CD4-positive, CD25-positive, alpha-beta regulatory T cell (primary cell): Measurements from ENCODE around the gene BAIAP2. TPM values are rescaled to one million over a fixed set of nuclear protein-coding genes. Genes with fewer than 3 reads are reported as not detected.

Experiments
- ATAC-seq, 2 donors: fragments of 150-1000 bp; cut with Tn5 transposase; one replicate each; pipeline ENCODE4 v1.10.0; 2021; ENCODE audit warnings: low read depth in 2 of 2, moderate number of reproducible peaks in 2 of 2, moderate library complexity in 1 of 2
- DNase-seq, 3 donors: peaks; one replicate each; pipeline versions ENCODE4 v3.0.0 to v3.0.0-alpha.2; 2012 to 2022; ENCODE audit warnings: mixed read lengths in 1 of 3
- H3K27ac ChIP-seq: one replicate; pipeline ENCODE4 v1.7.0; 2013; ENCODE audit warnings: mild to moderate bottlenecking, low read length; ENCODE audit not compliant: insufficient read depth, poor library complexity, severe bottlenecking
- H3K27me3 ChIP-seq: one replicate; pipeline ENCODE4 v1.7.0; 2013; ENCODE audit warnings: low read length; ENCODE audit not compliant: control insufficient read depth, insufficient read depth
- H3K36me3 ChIP-seq: one replicate; pipeline ENCODE4 v1.7.0; 2013; ENCODE audit warnings: mild to moderate bottlenecking, low read length, moderate library complexity; ENCODE audit not compliant: control insufficient read depth, insufficient read depth
- H3K4me1 ChIP-seq: 2 replicates; pipeline ENCODE4 v1.7.0; 2013; ENCODE audit warnings: mild to moderate bottlenecking, low read length; ENCODE audit not compliant: insufficient read depth, control insufficient read depth, poor library complexity, severe bottlenecking
- H3K4me3 ChIP-seq: one replicate; pipeline ENCODE4 v1.7.0; 2013; ENCODE audit warnings: low read depth, mild to moderate bottlenecking, low read length, moderate library complexity
- H3K9me3 ChIP-seq, 2 experiments: 1 replicate in 1 of 2; 2 replicates in 1 of 2; pipeline ENCODE4 v1.7.0; 2013; ENCODE audit warnings: low read length in 2 of 2, mild to moderate bottlenecking in 1 of 2, moderate library complexity in 1 of 2; ENCODE audit not compliant: control insufficient read depth in 2 of 2
- H3K27ac Mint-ChIP-seq, 3 donors: one replicate each; pipeline ENCODE4 v1.8.0; 2020 to 2022; ENCODE audit warnings: mild to moderate bottlenecking in 3 of 3, mixed read lengths in 3 of 3, moderate library complexity in 2 of 3
- H3K27me3 Mint-ChIP-seq: one replicate; pipeline ENCODE4 v1.8.0; 2022; ENCODE audit warnings: mild to moderate bottlenecking, mixed read lengths
- H3K36me3 Mint-ChIP-seq: one replicate; pipeline ENCODE4 v1.8.0; 2020; ENCODE audit warnings: mixed read lengths
- H3K4me1 Mint-ChIP-seq, 4 donors: one replicate each; pipeline ENCODE4 v1.8.0; 2020 to 2022; ENCODE audit warnings: mixed read lengths in 4 of 4, mild to moderate bottlenecking in 1 of 4
- H3K4me3 Mint-ChIP-seq, 4 donors: one replicate each; pipeline ENCODE4 v1.8.0; 2020 to 2022; ENCODE audit warnings: mild to moderate bottlenecking in 4 of 4, mixed read lengths in 4 of 4, moderate library complexity in 3 of 4
- H3K9me3 Mint-ChIP-seq, 7 donors: one replicate each; pipeline ENCODE4 v1.8.0; 2020 to 2022; ENCODE audit warnings: mixed read lengths in 7 of 7, mild to moderate bottlenecking in 3 of 7, moderate library complexity in 2 of 7
- polyA plus RNA-seq, 4 donors: library from polyadenylated mRNA; unstranded; fragments of 300-500 nt; fragmentation: Illumina TruSeq; gene quantifications; one replicate each; pipeline ENCODE4 v1.2.3, GENCODE V29; 2021
- total RNA-seq: library from RNA; stranded (reverse); gene quantifications from one replicate; pipeline ENCODE4 v1.2.3, GENCODE V29; 2022

BAIAP2 gene
- total and polyA plus RNA-seq, 5 donors from 2014 or later = 1.5 to 6.8 (median 1.7) TPM

DNA sequence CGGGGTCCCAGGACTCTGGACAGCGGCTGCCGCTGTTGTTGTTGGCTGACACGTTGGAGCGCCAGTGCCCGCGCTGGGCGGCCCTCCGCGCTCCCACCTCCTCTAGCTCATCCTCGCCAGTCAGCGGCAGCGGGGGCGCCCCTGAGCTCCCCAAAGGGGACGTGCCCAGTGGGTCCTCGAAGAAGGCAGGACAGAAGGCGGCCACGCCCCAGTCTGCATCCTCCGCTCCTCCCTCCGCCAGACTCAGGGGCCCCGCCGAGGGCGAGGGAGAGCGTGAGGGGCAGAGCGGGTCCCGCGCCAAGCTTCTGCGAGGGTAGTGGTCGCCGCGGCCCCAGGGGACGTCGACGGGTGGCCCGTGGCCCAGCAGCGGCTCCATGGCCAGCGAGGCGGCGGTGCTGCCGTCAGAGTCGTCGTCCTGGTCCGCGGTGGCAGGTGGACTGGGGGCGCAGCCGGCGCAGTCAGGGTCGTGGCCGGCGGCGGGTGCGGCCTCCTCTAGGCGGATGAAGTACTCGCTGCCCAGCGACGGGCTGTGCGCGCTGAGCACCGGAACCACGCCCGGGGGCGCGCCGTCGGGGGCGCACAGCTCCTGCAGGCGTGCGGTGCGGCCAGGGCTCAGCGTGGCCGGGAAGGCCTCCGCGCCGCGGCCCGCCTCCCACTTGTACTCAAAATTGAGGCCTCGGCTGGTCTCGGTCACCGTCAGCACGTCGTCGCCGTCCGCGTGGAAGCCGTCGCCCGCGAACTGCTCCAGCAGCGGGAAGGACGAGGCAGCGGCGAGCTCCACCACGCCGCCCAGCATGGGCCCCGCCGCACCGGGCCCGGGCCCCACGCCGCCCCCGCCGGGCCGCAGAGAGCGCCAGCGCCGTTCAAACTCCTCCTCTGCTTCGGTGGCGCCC is 87.1 kb downstream of the BAIAP2 start:
- no peak overlapping the region for H3K4me3 ChIP-seq
- no peaks in the 10 kb centered on the region for H3K27me3 Mint-ChIP-seq
- H3K4me1 Mint-ChIP-seq = peaks cover 0 to 4% (median 0%) of the 10 kb centered on the region in 4 donors
- peaks cover 15% of the 10 kb centered on the region for H3K4me1 ChIP-seq
- peaks cover 0 to 2% (median 0%) of the 10 kb centered on the region in 7 donors for H3K9me3 Mint-ChIP-seq
- H3K36me3 ChIP-seq = no peaks in the 10 kb centered on the region
- no peak overlapping the region for H3K4me3 Mint-ChIP-seq
- no peaks in the 10 kb centered on the region for H3K27me3 ChIP-seq
- no peak overlapping the region for H3K27ac ChIP-seq
- no peaks in the 10 kb centered on the region for H3K36me3 Mint-ChIP-seq
- H3K9me3 ChIP-seq = no peaks in the 10 kb centered on the region
- DNase-seq = no peak
- ATAC-seq = no peak
- H3K27ac Mint-ChIP-seq = no peak overlapping the region

DNA sequence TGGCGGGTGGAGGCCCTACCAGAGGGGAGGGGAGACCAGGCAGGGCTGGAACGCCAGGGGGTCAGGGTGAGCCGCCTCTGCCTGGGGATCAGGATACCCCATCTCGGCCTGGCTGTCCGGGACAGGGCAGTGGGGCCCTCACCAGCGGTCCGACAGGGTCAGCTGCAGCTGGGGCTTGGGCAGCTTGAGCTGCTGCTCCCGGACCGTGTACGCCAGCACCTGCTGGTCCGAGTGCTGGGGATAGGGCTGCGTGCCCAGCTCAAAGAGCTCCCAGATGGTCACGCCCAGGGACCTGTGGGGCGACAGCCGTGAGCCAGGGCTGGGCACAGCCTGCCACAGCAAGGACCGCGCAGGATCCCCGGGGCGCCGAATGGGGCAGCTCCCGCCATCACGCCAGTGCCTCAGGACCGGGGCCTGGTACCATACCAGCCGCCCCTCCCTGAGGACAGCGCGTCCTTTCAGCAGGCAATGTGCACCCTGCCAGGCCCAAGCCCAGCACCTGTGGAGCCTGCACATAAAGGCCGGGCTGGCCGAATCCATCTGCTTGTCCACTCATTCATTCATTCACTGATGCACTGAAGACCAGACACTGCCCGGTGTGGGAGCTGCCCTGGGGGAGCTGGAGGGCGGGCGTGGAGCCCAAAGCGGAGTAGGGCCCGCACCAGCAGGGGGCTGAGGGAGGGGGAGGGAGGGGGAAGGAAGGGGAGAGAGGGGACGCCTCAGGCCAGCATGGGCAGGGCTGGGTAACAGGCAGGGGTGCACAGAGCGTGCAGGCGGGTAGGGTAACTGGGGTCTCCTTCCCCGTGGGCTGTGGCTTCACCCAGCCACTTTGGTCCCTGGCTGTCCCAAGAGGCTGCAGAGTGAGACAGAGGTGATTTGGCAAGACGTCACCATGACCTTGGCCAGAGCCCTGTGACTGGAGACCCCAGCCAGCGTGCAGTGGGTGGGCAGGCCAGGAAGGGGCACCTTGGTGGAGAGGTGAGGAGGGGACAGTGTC is 88.4 kb downstream of the BAIAP2 start:
- H3K27me3 ChIP-seq = no peaks in the 10 kb centered on the region
- no peak overlapping the region for H3K27ac ChIP-seq
- Mint-ChIP-seq H3K4me3 (no peak overlapping the region), H3K36me3 (no peaks in the 10 kb centered on the region), H3K27ac (no peak overlapping the region), H3K9me3 (peaks cover 0 to 2% (median 0%) of the 10 kb centered on the region in 7 donors), H3K27me3 (no peaks in the 10 kb centered on the region), H3K4me1 (peaks cover 0 to 4% (median 0%) of the 10 kb centered on the region in 4 donors)
- ATAC-seq (no peak), DNase-seq (no peak)
- H3K36me3 ChIP-seq = no peaks in the 10 kb centered on the region
- no peak overlapping the region for H3K4me3 ChIP-seq
- peaks cover 15% of the 10 kb centered on the region for H3K4me1 ChIP-seq
- H3K9me3 ChIP-seq = no peaks in the 10 kb centered on the region

DNA sequence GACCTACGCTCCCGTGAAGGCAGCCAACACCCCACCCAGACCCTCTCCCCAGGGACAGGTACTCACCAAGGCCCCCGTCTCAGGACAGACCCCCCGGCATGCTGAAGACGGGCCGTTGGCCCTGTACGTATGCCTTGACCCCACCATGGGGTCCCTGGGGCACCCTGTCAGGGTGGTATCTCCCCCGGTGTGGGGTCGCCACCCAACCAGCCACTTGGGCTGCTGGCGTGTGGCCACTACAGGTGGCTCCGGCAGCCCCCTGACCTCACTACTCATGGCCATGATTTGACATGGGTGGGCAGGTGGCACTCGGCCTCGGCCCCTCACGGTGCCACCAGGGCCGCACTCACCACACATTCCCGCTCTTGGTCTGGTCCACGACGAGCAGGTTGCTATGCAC is 89.4 kb downstream of the BAIAP2 start:
- H3K36me3 ChIP-seq = no peaks in the 10 kb centered on the region
- H3K27ac Mint-ChIP-seq = no peak overlapping the region
- no peak for ATAC-seq

DNA sequence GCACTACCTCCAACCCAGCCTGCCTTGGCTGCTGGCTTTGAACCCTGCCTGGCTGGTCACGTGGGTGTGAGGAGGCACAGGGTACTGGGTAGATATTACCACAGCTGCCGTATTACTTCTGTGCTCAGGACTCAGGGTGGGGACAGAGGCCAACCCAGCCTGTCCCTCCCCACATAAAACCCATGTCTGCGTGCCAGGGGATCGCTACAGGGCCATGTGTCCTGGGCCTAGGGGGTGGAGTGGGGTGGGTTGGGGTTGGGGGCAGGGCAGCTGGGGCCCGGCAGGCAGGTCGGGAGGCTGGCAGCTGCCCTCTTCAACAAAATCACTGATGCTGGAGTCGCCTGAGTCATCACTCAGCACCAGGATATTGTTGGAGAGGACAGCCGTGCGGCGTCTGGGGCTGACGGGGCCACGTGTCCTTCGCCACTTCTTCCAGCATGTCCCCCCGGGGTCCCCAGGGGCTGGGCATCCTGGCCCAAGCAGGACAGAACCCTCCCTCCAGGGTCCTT is 90.7 kb downstream of the BAIAP2 start:
- no peak for DNase-seq
- no peak overlapping the region for H3K27ac ChIP-seq
- Mint-ChIP-seq H3K4me3 (no peak overlapping the region), H3K4me1 (no peaks in the 10 kb centered on the region), H3K9me3 (peaks cover 0 to 1% (median 0%) of the 10 kb centered on the region in 7 donors), H3K36me3 (no peaks in the 10 kb centered on the region), H3K27me3 (no peaks in the 10 kb centered on the region), H3K27ac (no peak overlapping the region)
- no peaks in the 10 kb centered on the region for H3K36me3 ChIP-seq
- no peaks in the 10 kb centered on the region for H3K4me1 ChIP-seq
- no peak overlapping the region for H3K4me3 ChIP-seq
- no peaks in the 10 kb centered on the region for H3K9me3 ChIP-seq
- ATAC-seq = no peak
- no peaks in the 10 kb centered on the region for H3K27me3 ChIP-seq

More for the DNA sequence above, 89.4 kb downstream of the BAIAP2 start:
- Histone ChIP-seq H3K27ac (no peak overlapping the region), H3K4me3 (no peak overlapping the region), H3K4me1 (peaks cover 6% of the 10 kb centered on the region), H3K9me3 (no peaks in the 10 kb centered on the region), H3K27me3 (no peaks in the 10 kb centered on the region)
- Mint-ChIP-seq H3K27me3 (no peaks in the 10 kb centered on the region), H3K9me3 (peaks cover 0 to 1% (median 0%) of the 10 kb centered on the region in 7 donors), H3K36me3 (no peaks in the 10 kb centered on the region), H3K4me3 (no peak overlapping the region), H3K4me1 (no peaks in the 10 kb centered on the region)
- no peak for DNase-seq

DNA sequence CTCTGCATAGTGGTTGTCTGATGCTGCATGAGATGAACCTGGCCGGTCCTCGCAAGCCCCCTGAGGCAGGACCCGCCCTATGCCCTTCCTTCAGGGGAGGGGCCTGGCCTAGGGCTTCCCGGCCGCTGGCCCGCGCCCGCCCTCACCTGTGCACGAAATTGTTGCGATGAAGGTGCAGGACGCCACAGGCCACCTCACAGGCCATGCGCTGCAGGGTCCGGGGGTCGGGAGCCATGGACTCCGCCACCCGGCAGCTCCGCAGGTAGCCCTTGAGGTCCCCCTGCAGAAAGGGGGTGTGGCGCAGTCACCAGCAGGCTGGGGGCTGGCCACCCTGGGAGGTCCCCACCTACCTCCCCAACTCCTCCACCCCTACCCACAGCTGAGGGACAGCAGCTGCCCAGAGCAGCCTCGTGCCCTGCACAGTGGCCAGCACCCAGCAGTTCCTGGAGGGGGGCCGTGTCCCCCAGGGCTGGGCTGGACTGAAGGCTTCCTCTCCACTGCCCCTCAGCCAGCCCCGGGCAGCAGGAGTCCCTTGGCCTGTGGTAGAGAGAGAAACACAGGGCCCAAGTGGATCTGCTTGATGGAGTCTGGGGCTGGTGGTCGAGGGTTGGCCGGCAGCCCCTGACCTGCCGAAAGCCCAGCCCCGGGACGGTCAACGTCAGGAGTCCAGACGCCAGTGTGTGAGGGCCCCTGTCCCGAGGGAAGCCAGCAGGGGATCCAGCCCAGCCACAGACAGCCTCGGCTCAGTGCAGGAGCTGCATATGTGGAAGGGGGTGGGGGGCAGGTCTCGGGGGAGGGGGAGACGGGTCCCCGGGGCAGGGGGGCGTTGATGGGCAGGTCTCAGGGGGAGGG is 91.6 kb downstream of the BAIAP2 start:
- ATAC-seq = no peak
- H3K4me3 Mint-ChIP-seq = no peak overlapping the region

DNA sequence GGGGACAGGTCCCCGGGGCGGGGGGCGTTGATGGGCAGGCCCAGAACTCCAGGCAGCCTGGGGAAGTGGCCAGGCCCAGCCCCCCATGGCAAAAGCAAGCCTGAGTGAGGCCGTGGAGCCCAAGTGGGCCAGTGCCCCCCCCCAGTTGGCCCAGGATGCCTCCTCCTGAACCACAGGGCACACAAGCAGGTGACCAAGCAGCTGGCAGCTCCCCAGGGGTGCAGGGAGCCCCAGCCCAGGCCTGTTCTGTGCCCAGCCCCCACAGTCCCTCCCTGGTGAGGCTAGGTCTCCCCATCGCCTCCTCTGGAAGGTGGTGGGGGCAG is 92.1 kb downstream of the BAIAP2 start:
- DNase-seq = no peak
- Histone ChIP-seq H3K4me1 (no peaks in the 10 kb centered on the region), H3K27ac (no peak overlapping the region), H3K27me3 (no peaks in the 10 kb centered on the region), H3K9me3 (no peaks in the 10 kb centered on the region), H3K4me3 (no peak overlapping the region), H3K36me3 (no peaks in the 10 kb centered on the region)
- Mint-ChIP-seq H3K9me3 (peaks cover 0 to 1% (median 0%) of the 10 kb centered on the region in 7 donors), H3K36me3 (no peaks in the 10 kb centered on the region), H3K27ac (no peak overlapping the region), H3K4me3 (no peak overlapping the region), H3K27me3 (no peaks in the 10 kb centered on the region), H3K4me1 (no peaks in the 10 kb centered on the region)
- ATAC-seq = no peak

More for the DNA sequence above, 91.6 kb downstream of the BAIAP2 start:
- no peak overlapping the region for H3K27ac Mint-ChIP-seq
- no peaks in the 10 kb centered on the region for H3K36me3 Mint-ChIP-seq
- H3K36me3 ChIP-seq = no peaks in the 10 kb centered on the region
- no peaks in the 10 kb centered on the region for H3K9me3 ChIP-seq
- no peaks in the 10 kb centered on the region for H3K4me1 Mint-ChIP-seq
- H3K4me1 ChIP-seq = no peaks in the 10 kb centered on the region
- no peak overlapping the region for H3K27ac ChIP-seq
- H3K9me3 Mint-ChIP-seq = peaks cover 0 to 1% (median 0%) of the 10 kb centered on the region in 7 donors
- no peaks in the 10 kb centered on the region for H3K27me3 ChIP-seq
- no peaks in the 10 kb centered on the region for H3K27me3 Mint-ChIP-seq
- no peak for DNase-seq
- H3K4me3 ChIP-seq = no peak overlapping the region
